Right renal pelvis (tissue), 4 donors: Measurements from ENCODE around the gene C22orf23. TPM values are rescaled to one million over a fixed set of nuclear protein-coding genes. Genes with fewer than 3 reads are reported as not detected.

Source experiments
- DNase-seq, 4 donors: peaks; one replicate each; pipeline ENCODE4 v3.0.0-alpha.2; 2013; ENCODE audit warnings: low read depth in 4 of 4, low spot score in 3 of 4, missing footprints in 1 of 4
- polyA plus RNA-seq, 4 donors: library from polyadenylated mRNA; unstranded; fragments of 120-200 nt; gene quantifications; one replicate each; pipeline ENCODE4 v1.2.1, GENCODE V29; 2013; ENCODE audit not compliant: insufficient read length in 4 of 4

The C22orf23 gene
- 1 to 10 TPM; 6.1 to 8.0 (median 6.8) TPM for polyA plus RNA-seq

DNA sequence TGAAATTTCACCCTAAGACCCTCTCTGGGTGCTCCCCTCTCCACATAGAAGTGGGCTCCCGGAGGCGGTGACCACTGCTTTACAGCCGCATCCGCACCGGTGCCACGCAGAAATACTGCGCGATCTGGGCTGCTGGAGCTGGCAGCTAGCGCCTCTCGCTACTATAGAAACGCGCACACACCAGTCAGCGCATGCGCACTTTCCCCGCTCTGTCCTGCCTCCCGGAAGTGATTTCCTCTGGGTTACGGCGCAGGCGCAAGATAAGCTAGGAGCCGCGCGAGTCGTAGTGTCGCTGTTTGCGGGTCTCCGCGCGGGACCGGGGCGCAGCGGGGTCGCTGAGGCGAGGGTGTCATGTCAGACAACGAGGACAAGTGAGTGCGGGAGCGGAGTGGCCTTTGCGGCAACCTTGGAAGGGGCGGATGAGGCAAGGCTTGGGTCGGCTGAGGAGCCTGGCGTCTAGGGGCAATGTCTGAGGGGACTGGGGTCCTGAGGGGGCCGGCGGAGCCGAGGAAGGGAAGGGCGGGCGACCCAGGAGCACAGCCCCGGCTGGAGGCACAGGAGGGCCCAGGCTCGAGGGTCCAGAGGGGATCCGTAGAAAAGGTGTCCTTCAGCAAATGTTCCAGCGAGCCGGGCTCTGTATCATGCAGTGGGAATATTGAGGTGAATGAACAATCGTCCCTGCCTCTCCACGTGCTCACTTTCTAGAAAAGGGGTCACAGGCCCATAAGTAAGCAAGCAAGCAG lies at the start of gene C22orf23, which contains the start of gene POLR2F:
C22orf23 (minus strand) TSS at position 165 of the 743 bp plus-strand sequence. CDS start 452 bp downstream, outside the sequence.
POLR2F (plus strand) TSS at position 263 of the 743 bp plus-strand sequence; CDS start at position 352, 89 bp downstream.
- DNase-seq, result peak; percentile 93 to 94 (median 94)

GRCh38 chr22:37999640-38000272 lies 46.4 kb upstream of the C22orf23 start:
- DNase-seq, result no peak

DNA sequence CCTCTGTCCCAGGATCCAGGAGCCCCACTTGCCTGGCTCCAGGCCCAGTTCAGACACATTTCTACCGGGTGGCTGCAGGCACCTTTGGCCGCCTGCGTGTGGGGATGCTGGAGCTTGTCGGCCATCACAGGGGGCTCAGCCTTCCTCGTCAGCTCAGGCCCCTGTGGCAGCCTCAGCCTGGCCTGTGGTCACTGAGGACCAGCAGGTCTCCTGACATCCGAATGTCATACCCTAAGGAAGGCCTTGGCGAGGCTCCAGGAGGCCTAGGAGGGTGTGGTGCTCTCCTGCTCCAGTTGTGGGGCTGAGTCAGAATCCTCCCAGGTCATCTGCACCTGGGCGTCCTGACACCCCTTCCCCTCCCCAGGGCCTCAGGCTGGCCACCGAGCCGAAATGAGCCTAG lies 45.8 kb upstream of the C22orf23 start:
- no peak for DNase-seq

DNA sequence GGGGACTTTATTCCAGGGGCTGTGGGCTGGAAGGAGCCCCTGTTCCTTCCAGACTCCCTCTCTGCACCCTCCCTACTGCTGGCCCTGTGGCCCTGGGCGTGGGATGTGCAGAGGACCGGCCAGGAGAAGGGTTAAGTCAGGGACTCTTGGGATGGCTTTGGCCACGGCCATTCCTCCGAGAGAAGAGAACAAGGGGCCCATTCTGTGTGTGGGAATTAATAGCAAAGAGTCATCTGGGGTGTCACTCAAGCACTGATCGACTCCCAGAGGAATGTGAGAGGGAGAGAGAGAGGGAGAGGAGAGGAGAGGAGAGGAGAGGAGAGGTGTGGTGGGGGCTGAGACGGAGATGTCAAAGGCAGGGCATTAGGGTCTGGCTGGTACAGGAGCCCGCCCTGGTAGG lies 45.1 kb upstream of the C22orf23 start:
- DNase-seq, result no peak

DNA sequence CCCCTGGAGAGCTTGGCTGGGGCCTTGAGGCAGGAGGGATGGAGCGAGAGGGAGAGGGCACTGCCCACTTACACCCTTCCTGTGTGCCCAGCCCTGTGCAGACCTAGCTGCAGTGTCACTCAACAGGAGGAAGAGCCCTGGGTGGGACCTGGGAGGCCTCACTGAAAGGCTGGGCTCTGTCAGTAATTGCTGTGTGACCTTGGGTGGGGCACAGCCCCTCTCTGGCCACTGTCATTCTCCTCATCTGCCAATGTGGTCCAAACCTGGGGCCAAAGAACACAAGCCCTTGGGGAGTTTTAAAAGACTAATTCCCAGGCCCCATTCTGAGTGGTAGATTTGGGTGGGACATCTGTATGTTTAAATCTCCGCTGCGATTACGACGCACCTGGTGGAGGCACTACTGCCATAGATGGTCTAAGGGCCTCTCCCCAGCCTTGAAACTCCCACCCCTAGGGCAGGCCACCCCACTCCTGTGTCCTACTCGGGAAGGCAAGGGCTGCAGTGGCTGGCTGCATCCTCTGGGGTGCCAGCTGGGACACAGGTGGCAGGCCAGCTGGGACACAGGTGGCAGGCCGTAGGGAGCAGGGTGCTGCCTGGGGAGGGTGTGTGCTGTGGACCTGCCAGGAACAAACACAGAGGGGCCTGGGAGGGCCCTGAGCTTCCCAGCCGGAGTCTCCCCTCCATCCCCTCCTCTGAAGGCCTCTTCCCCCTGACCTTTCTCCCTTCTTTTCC lies 43.3 kb upstream of the C22orf23 start:
- DNase-seq, result no peak

- DNase-seq, result no peak
These were observed 42.7 kb upstream of the C22orf23 start for GRCh38 chr22:37996079-37996478.

DNA sequence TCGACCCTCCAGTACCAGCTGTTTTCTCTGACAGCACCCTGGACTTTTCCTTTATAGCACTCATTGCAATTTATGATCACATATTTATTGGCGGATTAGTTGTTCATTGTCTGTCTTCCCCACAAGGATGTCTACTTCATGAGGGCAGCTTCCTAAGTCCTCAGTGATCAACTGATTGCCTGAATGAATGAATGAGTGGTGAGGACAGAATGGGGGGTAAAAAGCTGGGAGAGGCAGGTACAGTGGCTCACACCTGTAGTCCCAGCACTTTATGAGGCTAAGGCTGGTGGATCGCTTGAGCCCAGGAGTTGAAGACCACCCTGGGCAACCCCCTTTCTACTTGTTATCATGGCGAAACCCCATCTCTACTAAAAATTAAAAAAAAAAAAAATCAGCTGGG lies 42.1 kb upstream of the C22orf23 start:
- DNase-seq, result no peak

DNA sequence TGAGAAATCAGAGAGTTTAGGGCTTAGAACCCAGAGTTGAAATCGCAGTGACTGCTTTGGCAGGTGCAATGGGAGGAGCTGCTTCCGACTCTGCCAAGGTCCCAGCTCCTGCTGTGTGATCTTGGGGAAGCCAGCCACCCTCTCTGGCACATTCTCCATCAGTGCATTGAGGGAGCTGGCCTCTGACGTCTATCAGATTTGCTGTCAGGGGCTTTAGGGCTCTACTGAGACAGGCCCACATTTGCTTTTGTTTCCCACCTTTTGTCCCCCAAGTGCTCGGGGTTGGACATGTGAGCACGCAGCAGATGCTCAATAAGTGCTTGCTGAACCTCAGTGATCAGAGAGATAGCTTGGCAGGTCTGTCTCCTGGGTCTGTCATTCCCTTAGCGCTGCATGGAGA lies 41.6 kb upstream of the C22orf23 start:
- DNase-seq, result no peak

DNA sequence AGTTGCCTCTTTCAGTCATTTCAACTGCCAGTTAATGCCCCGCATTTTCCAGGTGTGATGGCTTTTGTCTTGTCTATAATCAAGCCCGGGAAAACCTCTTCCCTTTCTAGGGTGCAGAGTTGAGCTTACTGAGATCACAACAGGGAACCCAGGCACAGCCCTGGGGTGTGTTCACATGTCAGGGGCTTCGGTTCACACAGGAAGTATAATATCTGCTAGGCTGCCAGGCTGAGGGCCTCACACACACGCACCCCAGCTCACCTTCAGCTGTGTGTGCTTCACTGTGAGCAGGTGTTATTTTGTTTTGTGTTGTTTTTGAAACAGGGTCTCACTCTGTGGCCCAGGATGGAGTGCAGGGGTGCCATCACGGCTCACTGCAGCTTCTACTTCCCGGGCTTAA lies 40.6 kb upstream of the C22orf23 start:
- DNase-seq, result no peak

DNA sequence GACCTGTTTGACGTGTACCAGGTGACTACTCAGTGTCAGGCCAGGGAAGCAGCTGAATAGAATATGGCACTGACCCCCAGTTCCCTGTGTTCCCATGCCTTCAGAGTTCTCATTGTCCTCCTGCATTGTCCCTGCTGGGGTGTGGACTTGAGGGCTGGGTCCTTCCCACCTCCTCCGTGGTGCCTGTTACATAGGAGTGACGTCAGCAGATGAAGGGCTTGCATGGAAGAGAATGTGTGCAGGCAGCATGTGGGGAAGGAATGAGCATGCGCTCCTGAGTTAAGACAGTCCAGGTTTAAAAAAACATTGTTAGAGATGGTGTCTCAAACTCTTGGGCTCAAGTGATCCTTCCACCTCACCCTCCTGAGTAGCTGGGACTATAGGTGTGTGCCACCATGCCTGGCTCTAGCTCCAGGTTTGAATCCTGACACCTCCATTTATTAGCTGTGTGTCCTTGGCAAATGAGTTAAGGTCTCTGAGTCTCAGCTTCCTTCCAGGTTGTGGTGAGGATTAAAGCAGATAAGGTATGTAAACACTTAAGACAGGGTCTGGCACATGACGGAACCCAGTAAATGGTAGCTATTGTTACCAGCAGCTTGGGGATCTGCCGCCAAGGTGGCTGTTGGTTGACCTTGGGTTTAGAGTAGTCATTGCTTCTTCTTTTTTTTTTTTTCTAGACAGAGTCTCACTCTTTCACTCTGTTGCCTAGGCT lies 38.5 kb upstream of the C22orf23 start:
- DNase-seq, result no peak

GRCh38 chr22:37990862-37991261 lies 37.5 kb upstream of the C22orf23 start:
- DNase-seq, result no peak

DNA sequence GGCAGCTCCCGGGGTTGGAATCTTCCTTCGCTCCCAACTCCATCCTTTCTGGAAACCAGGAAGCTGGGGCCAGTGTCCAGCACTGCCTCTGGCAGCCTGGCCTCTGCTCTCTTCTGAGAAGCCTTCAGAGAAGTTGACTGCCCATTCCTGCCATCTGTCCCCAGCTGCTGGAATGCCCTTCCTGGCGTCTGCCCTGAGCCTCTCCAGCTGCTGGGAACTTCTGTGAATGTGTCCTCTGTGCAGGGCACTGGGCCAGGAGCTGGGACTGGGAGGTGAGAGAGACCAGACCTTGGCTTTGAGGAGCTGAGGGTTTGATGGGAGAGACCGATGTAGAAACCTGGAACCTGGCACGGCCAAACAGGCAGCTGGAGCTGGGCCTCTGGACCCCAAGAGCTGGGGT lies 36.9 kb upstream of the C22orf23 start:
- no peak for DNase-seq

DNA sequence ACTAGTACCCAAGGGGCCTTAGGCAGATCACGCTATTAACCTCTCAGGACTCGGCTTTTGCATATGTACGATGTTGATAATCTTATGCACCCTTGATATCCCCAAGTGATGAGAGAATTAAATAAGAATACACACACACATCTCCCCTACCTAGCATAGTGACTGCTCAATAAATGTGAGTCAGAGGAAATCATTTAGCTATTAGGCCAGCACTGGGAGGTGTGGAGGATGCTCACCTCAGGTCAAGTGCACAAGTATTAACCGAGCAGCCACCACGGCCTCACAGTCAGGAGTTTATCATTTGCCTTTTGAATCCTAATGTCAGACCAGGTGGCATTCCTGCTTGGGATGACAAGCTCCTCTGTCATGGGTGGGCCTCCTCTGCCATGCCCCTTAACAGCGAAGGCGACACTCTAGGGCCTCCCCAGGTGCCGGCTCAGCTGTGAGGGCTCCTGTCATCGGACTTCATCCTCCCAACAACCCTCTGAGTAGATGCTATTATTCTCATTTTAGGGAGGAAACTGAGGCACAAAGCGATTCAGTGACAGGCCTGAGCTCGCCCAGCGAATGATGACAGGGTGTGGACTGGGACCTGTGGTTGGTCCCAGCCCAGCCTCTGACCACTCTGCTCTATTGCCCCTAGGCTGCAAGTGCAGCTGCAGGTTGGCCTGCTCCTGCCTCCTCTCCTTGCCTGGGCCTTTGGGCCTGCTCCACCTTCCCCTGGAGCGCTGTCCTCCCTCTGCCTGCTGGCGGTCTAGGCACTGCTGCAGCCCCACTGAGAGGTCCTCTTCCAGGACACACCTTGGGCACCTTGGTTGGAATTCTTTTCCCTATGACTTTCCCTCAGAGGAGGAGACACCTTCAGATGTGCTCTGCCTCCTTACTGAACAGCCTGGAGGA lies 36.0 kb upstream of the C22orf23 start:
- DNase-seq, result no peak

- DNase-seq, result no peak
These were observed 33.0 kb upstream of the C22orf23 start for GRCh38 chr22:37986371-37986770.

- DNase-seq, result no peak
These were observed 32.4 kb upstream of the C22orf23 start for GRCh38 chr22:37985751-37986281.

DNA sequence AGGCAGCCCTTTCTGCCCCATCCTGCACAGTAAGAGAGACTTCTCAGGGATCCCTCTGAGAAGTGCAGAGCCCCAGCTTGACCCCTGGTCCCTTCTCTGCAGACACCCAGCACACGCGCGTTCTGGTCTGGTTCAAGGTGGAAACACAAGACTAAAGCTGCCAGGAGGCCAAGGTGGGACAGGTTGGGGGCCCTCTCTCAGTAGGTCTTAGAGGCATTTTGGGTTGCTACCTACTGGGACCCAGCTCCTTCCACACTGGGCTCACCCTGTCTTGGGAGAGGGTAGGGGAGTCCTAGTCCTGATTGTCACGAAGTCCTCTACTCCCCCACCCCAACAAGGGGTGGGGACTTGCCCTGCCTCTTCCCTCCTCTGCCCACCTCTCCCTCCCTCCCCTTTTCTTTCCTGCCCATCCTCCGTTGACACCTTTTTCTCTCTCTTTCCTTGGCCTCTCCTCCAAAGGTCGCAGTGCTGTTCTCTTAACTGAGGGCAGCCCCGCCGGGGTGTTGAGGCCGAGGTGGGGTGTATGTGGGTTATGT lies 31.7 kb upstream of the C22orf23 start:
- DNase-seq, result no peak

DNA sequence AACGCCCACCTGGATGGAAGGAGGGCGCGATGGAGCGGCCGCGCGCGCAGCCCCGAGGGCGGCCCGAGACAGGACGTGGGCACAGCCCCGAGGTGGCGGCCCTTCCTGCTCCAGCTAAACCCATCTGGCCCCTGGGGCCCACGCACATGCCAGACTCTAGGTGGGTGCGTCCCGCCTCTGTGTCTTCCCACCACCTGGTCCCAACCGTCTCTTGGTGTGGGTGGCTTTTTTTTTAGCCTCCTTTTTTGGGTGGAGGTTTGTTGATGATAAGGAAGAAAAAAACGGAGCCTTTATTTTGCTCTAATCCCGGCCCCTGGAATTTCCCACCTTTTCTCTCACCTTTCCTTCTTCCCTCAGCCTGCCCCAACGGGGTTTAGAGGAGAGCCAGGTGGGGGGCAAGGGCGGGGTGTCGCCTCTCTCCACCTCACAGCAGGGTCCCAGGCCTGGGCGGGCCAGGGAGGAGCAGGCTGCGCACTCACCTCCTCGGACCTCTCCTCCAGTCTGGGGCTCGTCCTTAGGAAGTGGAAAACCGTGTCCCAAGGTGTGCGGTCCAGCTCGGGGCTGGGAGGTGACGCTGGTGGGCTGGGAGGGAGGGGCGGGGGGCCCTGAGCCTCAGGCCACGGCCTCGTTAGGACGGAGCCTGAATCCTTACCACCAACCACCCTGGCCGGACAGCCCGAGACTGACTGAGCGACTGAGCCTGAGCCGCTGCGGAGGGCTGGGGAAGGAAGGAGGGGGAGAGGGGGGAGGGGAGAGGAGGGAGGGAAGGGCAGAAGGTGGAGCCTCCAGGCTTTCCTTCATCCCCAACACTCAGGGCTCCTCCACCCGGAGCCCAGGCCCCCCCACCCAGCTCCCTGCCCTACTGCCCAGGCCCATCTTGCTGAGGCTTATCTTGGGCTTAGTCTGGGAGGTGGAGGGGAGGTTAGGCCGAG lies 30.7 kb upstream of the C22orf23 start, which contains the start of gene SOX10:
SOX10 (minus strand) TSS at position 696 of the 932 bp plus-strand sequence. CDS start 771 bp downstream, outside the sequence.
- DNase-seq, result no peak
